Muscle layer of duodenum (tissue), 2 donors: ENCODE data around the gene GPR78.

Experiments
- H3K27ac ChIP-seq: one replicate; pipeline ENCODE4 v1.7.0; 2013; ENCODE audit warnings: mild to moderate bottlenecking, low read length
- H3K27me3 ChIP-seq: one replicate; pipeline ENCODE4 v1.7.0; 2013; ENCODE audit warnings: low read depth, mild to moderate bottlenecking, control low read depth, low read length
- H3K36me3 ChIP-seq, 2 donors: one replicate each; pipeline ENCODE4 v1.7.0; 2013; ENCODE audit warnings: low read length in 2 of 2, control low read depth in 1 of 2, mild to moderate bottlenecking in 1 of 2; ENCODE audit not compliant: insufficient read depth in 2 of 2, control insufficient read depth in 1 of 2
- H3K4me1 ChIP-seq, 2 donors: one replicate each; pipeline ENCODE4 v1.7.0; 2013; ENCODE audit warnings: low read length in 2 of 2, mild to moderate bottlenecking in 2 of 2, control low read depth in 1 of 2, moderate library complexity in 1 of 2; ENCODE audit not compliant: insufficient read depth in 2 of 2, control insufficient read depth in 1 of 2
- H3K4me3 ChIP-seq, 2 donors: one replicate each; pipeline ENCODE4 v1.7.0; 2013; ENCODE audit warnings: low read length in 2 of 2, low read depth in 1 of 2, mild to moderate bottlenecking in 1 of 2
- H3K9me3 ChIP-seq, 2 donors: one replicate each; pipeline ENCODE4 v1.7.0; 2013; ENCODE audit warnings: low read length in 2 of 2, control low read depth in 1 of 2, mild to moderate bottlenecking in 1 of 2; ENCODE audit not compliant: control insufficient read depth in 1 of 2
- donor health status: healthy.

GPR78 gene

GRCh38 chr4:8556341-8557150 lies 23.6 kb upstream of the GPR78 start:
- Histone ChIP-seq H3K27ac (no peak overlapping the region), H3K4me3 (no peak overlapping the region), H3K36me3 (no peaks in the 10 kb centered on the region), H3K9me3 (no peaks in the 10 kb centered on the region), H3K4me1 (no peaks in the 10 kb centered on the region), H3K27me3 (no peaks in the 10 kb centered on the region)

DNA sequence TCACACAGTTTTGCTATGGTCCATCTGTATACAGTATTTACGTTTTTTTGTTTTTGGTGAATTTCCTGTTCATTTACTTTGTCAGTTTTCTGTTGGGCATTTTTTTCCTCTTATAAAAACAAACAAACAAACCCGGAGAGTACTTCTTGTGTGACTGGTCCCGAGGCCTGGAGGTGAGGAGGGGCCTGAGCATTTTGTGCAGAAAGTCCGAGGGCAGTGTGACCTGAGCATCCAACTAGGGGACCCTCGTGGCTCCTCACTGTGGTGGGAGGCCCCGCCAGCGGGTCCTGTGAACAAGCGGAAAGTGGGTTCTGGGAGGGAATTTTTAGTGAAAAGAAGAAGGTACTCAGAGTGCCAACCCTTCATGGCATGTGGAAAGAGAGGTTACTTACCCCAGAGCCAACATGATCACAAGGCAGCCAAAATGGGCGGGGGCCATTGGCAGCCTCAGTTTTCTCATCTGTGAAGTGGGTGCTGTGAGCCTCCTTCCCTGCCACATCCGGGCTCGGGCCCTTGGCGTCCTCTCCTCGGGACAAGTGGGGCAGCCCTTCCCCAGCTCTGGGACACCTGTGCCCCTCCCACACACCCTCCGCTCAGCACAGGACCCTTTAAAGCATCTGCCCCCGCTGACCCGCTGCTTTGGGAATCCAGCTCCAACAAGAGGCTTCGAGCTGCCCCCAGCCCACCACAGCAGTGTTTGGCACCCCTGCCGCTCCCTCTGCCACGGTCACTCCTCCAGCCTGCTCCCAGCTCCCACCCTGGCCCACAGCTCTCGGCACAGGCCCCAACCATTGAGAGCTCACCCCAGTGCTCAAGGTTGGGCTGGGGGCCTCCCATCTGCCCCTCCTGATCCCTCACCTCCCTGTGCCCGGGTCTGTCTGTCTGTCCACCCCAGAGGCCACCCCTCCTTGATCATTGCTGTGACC lies 22.8 kb upstream of the GPR78 start:
- H3K27ac ChIP-seq = no peak overlapping the region
- no peak overlapping the region for H3K4me3 ChIP-seq
- H3K36me3 ChIP-seq = no peaks in the 10 kb centered on the region
- H3K27me3 ChIP-seq = no peaks in the 10 kb centered on the region
- H3K9me3 ChIP-seq = no peaks in the 10 kb centered on the region
- no peaks in the 10 kb centered on the region for H3K4me1 ChIP-seq

DNA sequence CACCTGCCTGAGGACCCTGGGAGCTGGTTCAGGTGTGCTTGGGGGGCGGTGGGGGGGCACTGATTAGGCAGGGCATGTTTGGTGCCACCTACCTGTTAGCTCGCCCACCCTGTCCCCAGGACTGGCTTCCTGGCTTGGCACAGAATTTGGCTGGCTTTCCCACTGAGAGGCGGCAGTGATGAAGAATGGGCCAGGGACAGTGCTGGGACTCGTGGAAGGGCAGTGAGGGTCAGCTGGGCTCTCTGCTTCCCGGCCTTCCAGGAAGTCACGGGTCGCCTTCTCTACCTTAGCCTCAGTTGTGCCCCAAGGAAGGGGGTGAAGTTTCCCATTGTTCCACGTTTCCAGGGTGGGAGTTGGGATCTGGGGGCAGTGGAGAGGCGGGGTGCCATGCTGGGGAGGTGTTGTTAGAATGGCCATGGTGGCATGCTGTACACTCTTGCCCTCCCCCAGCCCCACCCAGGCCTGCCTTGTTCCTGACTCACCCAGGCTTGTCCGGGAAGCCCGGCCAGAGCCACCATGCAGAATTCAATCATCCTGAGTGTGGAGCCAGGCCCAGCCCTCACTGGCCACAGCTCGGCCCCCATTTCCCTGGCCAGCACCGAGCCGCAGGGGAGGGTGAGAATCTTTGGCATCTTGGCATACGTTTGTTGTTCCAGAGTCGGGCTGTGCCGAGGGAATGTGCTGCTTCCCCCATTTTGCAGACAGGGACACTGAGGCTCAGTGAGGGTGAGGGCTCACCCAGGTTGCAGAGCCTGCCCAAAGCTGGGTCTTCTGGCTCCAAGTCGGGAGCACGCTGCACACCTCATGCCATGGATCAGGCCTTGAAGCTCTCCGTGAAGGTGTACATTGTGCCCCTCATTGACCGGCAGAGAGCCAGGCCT lies 21.9 kb upstream of the GPR78 start:
- Histone ChIP-seq H3K4me1 (no peaks in the 10 kb centered on the region), H3K27ac (no peak overlapping the region), H3K4me3 (no peak overlapping the region), H3K27me3 (no peaks in the 10 kb centered on the region), H3K36me3 (no peaks in the 10 kb centered on the region), H3K9me3 (no peaks in the 10 kb centered on the region)

DNA sequence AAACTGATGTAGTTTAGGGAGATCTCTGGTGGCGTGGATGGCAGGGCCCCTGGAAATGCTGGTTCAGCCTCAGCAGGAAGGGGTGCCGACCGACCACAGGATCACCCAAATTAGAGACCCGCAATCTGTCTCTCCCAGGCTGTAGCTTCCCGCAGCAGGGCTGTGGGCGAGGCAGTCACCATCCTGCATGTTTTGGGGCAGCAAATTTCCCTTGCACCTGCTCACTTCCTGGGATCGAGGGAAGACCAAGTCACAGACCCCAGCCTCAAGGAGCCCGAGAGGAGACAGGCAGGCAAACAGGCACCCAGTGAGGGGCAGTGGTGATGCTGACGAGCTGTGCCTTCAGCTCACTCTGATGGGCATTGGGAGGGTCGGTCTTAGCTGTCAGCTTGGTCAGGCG lies 21.2 kb upstream of the GPR78 start:
- no peak overlapping the region for H3K4me3 ChIP-seq
- no peaks in the 10 kb centered on the region for H3K9me3 ChIP-seq
- no peaks in the 10 kb centered on the region for H3K27me3 ChIP-seq
- no peak overlapping the region for H3K27ac ChIP-seq
- no peaks in the 10 kb centered on the region for H3K36me3 ChIP-seq
- H3K4me1 ChIP-seq = no peaks in the 10 kb centered on the region

DNA sequence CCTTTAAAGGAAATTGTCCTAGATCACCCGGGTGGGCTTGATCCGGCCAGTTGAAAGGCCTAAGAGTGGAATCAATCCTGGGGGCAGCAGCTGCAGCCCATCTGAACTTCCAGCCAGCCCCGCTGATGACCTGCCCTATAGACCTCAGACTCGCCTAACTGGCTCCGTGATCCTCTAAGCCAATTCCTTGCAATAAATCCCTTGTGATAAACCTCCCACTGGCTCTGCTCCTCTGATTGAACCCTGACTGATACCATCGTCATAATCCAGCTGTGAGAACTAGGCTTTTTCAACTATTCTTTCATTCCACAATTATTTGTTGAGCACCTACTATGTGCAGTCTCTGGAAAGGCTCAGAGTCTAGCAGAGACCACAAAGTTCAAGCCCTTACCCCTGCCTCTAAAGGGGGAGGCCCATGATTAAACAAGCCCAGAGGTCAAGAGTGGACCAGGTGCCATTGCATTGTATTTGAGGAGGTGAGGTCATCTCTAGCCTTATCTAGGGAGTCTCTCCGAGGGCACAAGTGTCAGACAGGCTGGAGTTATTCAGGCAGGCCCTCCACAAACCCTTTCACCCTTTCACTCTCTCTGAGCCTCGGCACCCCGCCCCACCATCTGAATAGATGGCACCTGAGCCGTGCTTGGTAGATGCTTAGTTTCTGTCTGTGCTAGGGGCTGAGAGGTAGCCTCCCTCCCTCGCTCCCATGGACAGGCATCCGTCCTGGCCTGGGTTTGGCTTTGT lies 20.5 kb upstream of the GPR78 start:
- H3K27ac ChIP-seq = no peak overlapping the region
- no peaks in the 10 kb centered on the region for H3K9me3 ChIP-seq
- no peaks in the 10 kb centered on the region for H3K27me3 ChIP-seq
- H3K36me3 ChIP-seq = no peaks in the 10 kb centered on the region
- no peak overlapping the region for H3K4me3 ChIP-seq
- H3K4me1 ChIP-seq = no peaks in the 10 kb centered on the region

DNA sequence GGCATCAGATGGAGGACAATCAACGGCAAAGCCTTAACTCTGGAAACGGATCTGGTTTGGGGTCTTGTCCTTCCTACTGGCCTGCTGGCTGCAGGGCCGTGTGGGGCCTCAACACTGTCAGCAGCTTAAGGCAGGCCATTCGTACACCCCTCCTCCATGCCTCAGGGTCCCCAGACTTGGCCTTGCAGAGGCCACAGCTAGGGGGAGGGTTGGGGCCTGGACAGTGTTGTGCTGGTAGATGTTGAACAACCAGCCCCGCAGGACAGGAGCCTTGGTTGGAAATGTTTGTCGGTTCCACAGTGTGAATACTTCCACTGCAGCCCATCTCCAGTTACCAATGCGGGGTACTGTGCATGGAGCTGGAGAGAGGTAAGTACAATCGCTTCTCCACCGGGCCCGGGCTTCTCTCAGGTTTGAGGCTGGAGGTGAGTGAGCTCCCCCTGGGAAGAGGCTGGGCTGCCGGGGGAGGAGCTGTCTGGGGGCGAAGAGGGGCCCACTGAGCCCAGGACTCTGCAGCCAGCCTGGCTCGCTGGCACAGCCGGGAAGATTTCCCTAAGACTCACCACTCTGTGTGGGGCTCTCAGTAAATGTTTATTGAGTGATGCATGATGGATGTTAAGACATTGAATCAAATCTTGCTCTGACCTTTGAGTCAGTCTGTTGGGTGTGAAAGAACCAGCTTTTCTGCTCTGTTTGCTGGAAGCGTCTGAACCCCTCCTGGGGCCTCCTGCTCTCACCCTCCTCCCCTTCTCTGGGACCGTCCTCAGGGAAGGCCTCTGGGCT lies 19.7 kb upstream of the GPR78 start:
- Histone ChIP-seq H3K36me3 (no peaks in the 10 kb centered on the region), H3K4me1 (no peaks in the 10 kb centered on the region), H3K4me3 (no peak overlapping the region), H3K27me3 (no peaks in the 10 kb centered on the region), H3K9me3 (no peaks in the 10 kb centered on the region), H3K27ac (no peak overlapping the region)

DNA sequence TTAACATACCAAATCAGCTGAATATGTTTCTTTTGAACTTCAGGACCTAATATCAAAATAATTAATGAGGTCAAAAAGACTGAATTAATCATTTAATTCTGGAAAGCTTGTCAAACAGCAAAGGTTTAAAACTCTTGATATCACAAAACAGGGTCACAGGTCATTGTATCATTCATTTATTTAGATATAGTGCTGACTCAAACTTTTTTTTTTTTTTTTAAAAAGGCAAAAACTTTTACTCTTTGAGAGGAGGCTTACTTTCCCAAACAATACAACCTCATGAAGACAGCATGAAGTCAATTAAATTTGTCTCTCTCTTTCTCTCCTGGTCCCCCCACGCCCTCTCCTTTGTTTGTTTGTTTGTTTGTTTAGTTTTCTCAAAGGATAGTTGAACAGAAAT lies 15.6 kb upstream of the GPR78 start:
- no peaks in the 10 kb centered on the region for H3K9me3 ChIP-seq
- no peaks in the 10 kb centered on the region for H3K27me3 ChIP-seq
- H3K4me3 ChIP-seq = no peak overlapping the region
- H3K36me3 ChIP-seq = no peaks in the 10 kb centered on the region
- H3K4me1 ChIP-seq = no peaks in the 10 kb centered on the region
- H3K27ac ChIP-seq = no peak overlapping the region

GRCh38 chr4:8568068-8568668 lies 12.0 kb upstream of the GPR78 start:
- no peaks in the 10 kb centered on the region for H3K4me1 ChIP-seq
- no peak overlapping the region for H3K27ac ChIP-seq
- no peaks in the 10 kb centered on the region for H3K9me3 ChIP-seq
- no peaks in the 10 kb centered on the region for H3K27me3 ChIP-seq
- no peaks in the 10 kb centered on the region for H3K36me3 ChIP-seq
- H3K4me3 ChIP-seq = no peak overlapping the region

DNA sequence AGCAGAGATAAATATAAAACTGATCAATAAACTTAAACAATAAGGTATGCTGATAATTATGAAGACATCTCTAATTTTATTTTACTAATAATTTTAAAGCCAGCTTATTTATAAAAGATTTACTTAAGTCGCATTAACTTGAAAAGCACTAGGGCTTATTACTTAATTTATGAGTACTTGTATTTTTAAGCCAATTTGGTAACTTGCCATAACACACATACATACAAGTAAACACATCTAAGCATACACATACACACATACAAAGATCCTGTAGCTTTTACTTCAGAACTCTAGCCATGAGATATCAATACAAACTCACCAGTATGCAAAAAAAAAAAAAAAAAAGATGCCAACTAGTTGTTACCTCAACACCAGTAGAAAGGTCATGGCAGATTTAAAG lies 10.0 kb upstream of the GPR78 start:
- H3K9me3 ChIP-seq = no peaks in the 10 kb centered on the region
- no peaks in the 10 kb centered on the region for H3K27me3 ChIP-seq
- H3K4me3 ChIP-seq = no peak overlapping the region
- no peak overlapping the region for H3K27ac ChIP-seq
- H3K36me3 ChIP-seq = no peaks in the 10 kb centered on the region
- no peaks in the 10 kb centered on the region for H3K4me1 ChIP-seq
